ENCODE measurements around the gene BTBD10.

BTBD10 gene

GRCh38 chr11:13358596-13359270 is 104.3 kb downstream of the BTBD10 start:
- DNase-seq (ENCODE audit: extremely low read depth, insufficient read length): no peak
- Histone ChIP-seq H3K36me3 (ENCODE audit: control insufficient read depth, insufficient read depth, low read length) (peaks cover 25% of the 10 kb centered on the region), H3K27me3 (replicated peaks; ENCODE audit: control insufficient read depth, insufficient read depth, low read length) (no peaks in the 10 kb centered on the region), H3K4me3 (replicated peaks; ENCODE audit: low read depth, low read length) (no peak overlapping the region)
- TF ChIP-seq, protein P1, sequence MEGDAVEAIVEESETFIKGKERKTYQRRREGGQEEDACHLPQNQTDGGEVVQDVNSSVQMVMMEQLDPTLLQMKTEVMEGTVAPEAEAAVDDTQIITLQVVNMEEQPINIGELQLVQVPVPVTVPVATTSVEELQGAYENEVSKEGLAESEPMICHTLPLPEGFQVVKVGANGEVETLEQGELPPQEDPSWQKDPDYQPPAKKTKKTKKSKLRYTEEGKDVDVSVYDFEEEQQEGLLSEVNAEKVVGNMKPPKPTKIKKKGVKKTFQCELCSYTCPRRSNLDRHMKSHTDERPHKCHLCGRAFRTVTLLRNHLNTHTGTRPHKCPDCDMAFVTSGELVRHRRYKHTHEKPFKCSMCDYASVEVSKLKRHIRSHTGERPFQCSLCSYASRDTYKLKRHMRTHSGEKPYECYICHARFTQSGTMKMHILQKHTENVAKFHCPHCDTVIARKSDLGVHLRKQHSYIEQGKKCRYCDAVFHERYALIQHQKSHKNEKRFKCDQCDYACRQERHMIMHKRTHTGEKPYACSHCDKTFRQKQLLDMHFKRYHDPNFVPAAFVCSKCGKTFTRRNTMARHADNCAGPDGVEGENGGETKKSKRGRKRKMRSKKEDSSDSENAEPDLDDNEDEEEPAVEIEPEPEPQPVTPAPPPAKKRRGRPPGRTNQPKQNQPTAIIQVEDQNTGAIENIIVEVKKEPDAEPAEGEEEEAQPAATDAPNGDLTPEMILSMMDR (IDR thresholded peaks at IDR 0.05; ENCODE audit: insufficient read depth, low read length, poor library complexity, severe bottlenecking): no peak

GRCh38 chr11:13357232-13357631 is 105.8 kb downstream of the BTBD10 start:
- DNase-seq (ENCODE audit: extremely low read depth, insufficient read length): no peak
- no peaks in the 10 kb centered on the region for H3K27me3 ChIP-seq (replicated peaks; ENCODE audit: control insufficient read depth, insufficient read depth, low read length)
- TF ChIP-seq, protein P1 (IDR thresholded peaks at IDR 0.05; ENCODE audit: insufficient read depth, low read length, poor library complexity, severe bottlenecking): no peak
- no peak overlapping the region for H3K4me3 ChIP-seq (replicated peaks; ENCODE audit: low read depth, low read length)
- H3K36me3 ChIP-seq (ENCODE audit: control insufficient read depth, insufficient read depth, low read length): peaks cover 24% of the 10 kb centered on the region

DNA sequence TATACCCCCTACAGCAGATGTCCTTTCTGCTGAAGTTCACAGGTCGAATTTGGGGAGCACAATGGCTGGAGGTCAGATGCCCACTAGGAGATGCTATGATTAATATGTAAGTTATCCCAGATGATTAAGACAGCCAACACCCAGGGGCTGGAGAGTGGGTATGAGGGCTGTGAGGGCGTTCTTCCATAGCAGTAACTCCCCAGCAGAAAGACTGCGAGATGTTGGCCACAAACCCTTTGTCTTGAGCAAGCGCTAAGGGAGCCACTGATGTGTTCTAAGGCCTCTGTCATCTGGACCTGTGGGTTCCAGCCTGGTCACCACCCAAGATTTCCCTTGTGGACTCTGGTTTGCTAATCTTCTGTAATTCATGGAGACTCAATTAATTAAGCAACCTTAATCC is 107.8 kb downstream of the BTBD10 start:
- TF ChIP-seq, protein P1 (IDR thresholded peaks at IDR 0.05; ENCODE audit: insufficient read depth, low read length, poor library complexity, severe bottlenecking): no peak
- Histone ChIP-seq H3K27me3 (replicated peaks; ENCODE audit: control insufficient read depth, insufficient read depth, low read length) (no peaks in the 10 kb centered on the region), H3K4me3 (replicated peaks; ENCODE audit: low read depth, low read length) (no peak overlapping the region), H3K36me3 (ENCODE audit: control insufficient read depth, insufficient read depth, low read length) (peaks cover 22% of the 10 kb centered on the region)
- no peak for DNase-seq (ENCODE audit: extremely low read depth, insufficient read length)

DNA sequence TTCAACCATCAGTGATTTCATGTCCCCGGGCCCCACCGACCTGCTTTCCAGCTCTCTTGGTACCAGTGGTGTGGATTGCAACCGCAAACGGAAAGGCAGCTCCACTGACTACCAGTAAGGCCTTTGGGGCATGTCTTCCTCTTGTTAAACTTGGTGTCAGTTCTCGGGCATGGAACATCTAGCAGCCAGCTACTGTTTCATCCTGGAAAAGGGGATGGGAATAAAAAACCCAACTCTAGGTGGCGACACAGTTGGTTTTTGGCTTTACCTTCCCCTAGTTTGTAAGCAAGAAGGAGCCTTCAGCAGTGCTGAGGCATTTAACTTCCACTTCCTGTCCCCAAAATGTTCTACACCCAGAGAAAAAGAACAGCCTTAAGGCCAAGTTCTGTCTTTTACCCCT is 108.7 kb downstream of the BTBD10 start:
- DNase-seq (ENCODE audit: extremely low read depth, insufficient read length): no peak
- TF ChIP-seq, protein P1 (IDR thresholded peaks at IDR 0.05; ENCODE audit: insufficient read depth, low read length, poor library complexity, severe bottlenecking): peak; percentile 23
- Histone ChIP-seq H3K27me3 (replicated peaks; ENCODE audit: control insufficient read depth, insufficient read depth, low read length) (no peaks in the 10 kb centered on the region), H3K36me3 (ENCODE audit: control insufficient read depth, insufficient read depth, low read length) (peaks cover 20% of the 10 kb centered on the region), H3K4me3 (replicated peaks; ENCODE audit: low read depth, low read length) (no peak overlapping the region)

DNA sequence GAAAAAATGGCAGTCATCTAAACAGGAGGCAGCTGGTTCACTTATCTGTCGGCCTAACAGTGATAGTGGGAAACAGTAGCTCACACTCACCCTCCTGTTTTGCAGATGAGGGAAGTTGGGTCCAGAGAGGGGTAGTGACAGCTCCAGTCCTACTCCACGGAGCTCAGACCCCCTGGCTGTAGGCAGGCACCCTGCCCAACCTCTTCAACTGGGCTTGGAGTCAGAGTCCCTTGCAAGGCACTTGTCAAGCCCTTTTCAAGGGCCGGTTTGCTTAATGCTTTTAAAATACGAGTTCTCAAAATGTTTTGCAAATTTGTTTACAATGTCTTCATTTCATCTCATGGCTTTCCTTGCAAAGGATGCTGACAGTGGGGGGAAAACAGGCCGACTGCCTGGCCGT is 110.3 kb downstream of the BTBD10 start:
- TF ChIP-seq, protein P1 (IDR thresholded peaks at IDR 0.05; ENCODE audit: insufficient read depth, low read length, poor library complexity, severe bottlenecking): no peak
- peaks cover 18% of the 10 kb centered on the region for H3K36me3 ChIP-seq (ENCODE audit: control insufficient read depth, insufficient read depth, low read length)
- H3K4me3 ChIP-seq (replicated peaks; ENCODE audit: low read depth, low read length): no peak overlapping the region
- no peak for DNase-seq (ENCODE audit: extremely low read depth, insufficient read length)
- no peaks in the 10 kb centered on the region for H3K27me3 ChIP-seq (replicated peaks; ENCODE audit: control insufficient read depth, insufficient read depth, low read length)

DNA sequence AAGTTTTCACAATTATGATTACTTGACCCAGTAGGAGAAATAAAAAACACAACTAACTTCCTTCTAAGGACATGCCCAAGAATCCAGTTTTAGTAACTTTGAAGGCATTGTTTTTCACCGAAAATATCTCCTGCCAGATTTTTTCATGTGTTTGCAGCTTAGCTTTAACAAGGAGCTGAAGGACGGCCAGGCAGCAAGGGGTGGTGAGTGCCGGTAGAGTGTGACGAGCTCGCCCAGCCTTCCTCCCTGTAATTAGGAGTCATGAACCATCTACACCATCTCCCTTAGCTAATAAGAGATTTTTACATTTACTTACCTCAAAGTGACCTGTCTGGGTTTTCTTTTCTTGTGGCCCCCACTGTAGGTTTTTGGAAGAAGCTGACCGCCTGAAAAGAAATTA is 113.4 kb downstream of the BTBD10 start:
- Histone ChIP-seq H3K27me3 (replicated peaks; ENCODE audit: control insufficient read depth, insufficient read depth, low read length) (no peaks in the 10 kb centered on the region), H3K36me3 (ENCODE audit: control insufficient read depth, insufficient read depth, low read length) (peaks cover 11% of the 10 kb centered on the region), H3K4me3 (replicated peaks; ENCODE audit: low read depth, low read length) (no peak overlapping the region)
- DNase-seq (ENCODE audit: extremely low read depth, insufficient read length): no peak
- TF ChIP-seq, protein P1 (IDR thresholded peaks at IDR 0.05; ENCODE audit: insufficient read depth, low read length, poor library complexity, severe bottlenecking): no peak
